Measurements from ENCODE around the gene AGO3. TPM values are rescaled to one million over a fixed set of nuclear protein-coding genes. Genes with fewer than 3 reads are reported as not detected.

Gene AGO3
- total RNA-seq, 2 experiments from 2014 or later = 31.3 to 34.5 TPM

DNA sequence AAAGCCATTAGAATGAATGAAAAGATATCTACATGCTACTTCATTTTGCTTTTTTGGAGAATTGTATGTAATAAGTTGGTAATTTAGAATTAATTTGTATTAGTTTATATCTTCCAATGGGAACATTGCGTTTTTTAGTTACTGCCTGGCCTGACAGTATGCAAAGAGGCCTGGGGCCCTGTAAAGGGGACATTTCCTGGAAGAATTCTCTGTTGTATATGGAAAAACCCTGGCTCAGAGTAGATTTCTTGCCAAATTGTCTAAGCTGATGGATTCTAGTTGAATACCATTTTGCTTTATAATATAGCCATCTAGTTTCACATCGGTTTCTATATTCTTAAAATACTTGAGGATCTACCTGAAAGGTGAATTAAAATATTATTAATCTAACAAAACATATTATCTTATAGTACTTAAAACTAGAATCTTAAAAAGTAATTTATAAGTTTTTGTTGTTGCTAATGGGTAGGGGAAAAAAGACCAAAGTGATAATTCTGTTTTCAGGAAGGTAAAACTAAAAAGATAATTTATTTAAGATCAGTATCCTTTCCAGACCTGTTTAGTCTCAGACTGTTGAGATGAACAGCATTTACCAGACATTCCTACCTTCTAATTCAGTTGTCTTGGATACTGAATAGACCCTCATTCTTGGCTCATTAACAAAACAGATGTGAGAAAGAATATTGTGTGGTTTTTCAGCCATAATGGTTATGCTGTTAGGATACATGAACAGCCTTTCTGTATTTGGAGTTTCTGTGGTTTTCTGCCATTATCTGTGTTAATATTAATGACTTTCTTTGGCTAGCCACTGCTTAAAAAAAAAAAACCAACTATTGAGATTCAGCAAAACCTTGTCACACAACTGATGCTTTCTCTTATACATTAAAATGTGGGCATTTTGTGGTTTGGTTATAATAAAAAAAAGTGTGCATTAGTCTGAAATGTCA lies 4.8 kb downstream of the AGO3 start:
- Mint-ChIP-seq H3K36me3 (ENCODE audit: low read depth) (no peaks in the 10 kb centered on the region), H3K27me3 (no peaks in the 10 kb centered on the region), H3K9me3 (no peaks in the 10 kb centered on the region), H3K27ac (no peak overlapping the region), H3K4me1 (ENCODE audit: low read depth) (peaks cover 39% of the 10 kb centered on the region), H3K4me3 (no peak overlapping the region)
- H3K36me3 ChIP-seq (ENCODE audit: insufficient read depth, low read length) = no peaks in the 10 kb centered on the region
- CTCF ChIA-PET = no interaction called here
- no peak for TF ChIP-seq CTCF (IDR thresholded peaks at IDR 0.05)
- intact Hi-C loops (cut with DNase I, micrococcal nuclease) = no loop called here
- no peak for ATAC-seq (ENCODE audit: poor library complexity)
- H3K4me3 ChIP-seq (ENCODE audit: low read length) = no peak overlapping the region
- no peaks in the 10 kb centered on the region for H3K27me3 ChIP-seq (ENCODE audit: control insufficient read depth in 1 of 2, insufficient read depth in 2 of 2, low read length in 2 of 2)
- peaks cover 11% of the 10 kb centered on the region for H3K4me1 ChIP-seq (ENCODE audit: insufficient read depth, low read length)
- DNase-seq = no peak
- POLR2A ChIA-PET = no interaction called here
- H3K27ac ChIP-seq (ENCODE audit: low read depth in 1 of 2, low read length in 2 of 2) = no peak overlapping the region
- no peaks in the 10 kb centered on the region for H3K9me3 ChIP-seq (ENCODE audit: control insufficient read depth in 1 of 2, insufficient read depth in 1 of 2, low read length in 2 of 2)

DNA sequence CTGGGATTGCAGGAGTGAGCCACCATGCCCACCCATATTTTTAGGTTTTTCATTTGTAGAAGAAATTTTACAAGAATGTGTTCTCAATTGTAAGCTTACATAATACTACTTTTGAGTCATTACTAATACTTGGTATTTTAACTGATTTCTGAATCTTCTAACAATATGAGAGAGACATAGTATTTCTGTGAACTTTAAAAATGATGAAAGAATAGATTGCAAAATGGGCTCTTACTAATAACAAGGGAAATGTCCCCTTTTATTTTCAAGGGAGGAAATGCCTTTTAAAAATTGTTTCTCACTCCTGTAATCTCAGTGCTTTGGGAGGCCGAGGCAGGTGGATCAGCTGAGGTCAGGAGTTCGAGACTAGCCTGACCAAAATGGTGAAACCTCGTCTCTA lies 5.9 kb downstream of the AGO3 start:
- H3K27me3 ChIP-seq (ENCODE audit: control insufficient read depth in 1 of 2, insufficient read depth in 2 of 2, low read length in 2 of 2) = no peaks in the 10 kb centered on the region
- Mint-ChIP-seq H3K4me3 (no peak overlapping the region), H3K36me3 (ENCODE audit: low read depth) (no peaks in the 10 kb centered on the region), H3K9me3 (no peaks in the 10 kb centered on the region), H3K4me1 (ENCODE audit: low read depth) (peaks cover 46% of the 10 kb centered on the region), H3K27ac (no peak overlapping the region), H3K27me3 (no peaks in the 10 kb centered on the region)
- no peak overlapping the region for H3K4me3 ChIP-seq (ENCODE audit: low read length)
- no peaks in the 10 kb centered on the region for H3K9me3 ChIP-seq (ENCODE audit: control insufficient read depth in 1 of 2, insufficient read depth in 1 of 2, low read length in 2 of 2)
- DNase-seq = no peak
- H3K36me3 ChIP-seq (ENCODE audit: insufficient read depth, low read length) = no peaks in the 10 kb centered on the region
- ChIA-PET POLR2A (no interaction called here), CTCF (no interaction called here)
- TF ChIP-seq CTCF (IDR thresholded peaks at IDR 0.05) = no peak
- intact Hi-C loops (cut with DNase I, micrococcal nuclease) = no loop called here
- ATAC-seq (ENCODE audit: poor library complexity) = no peak
- peaks cover 6% of the 10 kb centered on the region for H3K4me1 ChIP-seq (ENCODE audit: insufficient read depth, low read length)
- H3K27ac ChIP-seq (ENCODE audit: low read depth in 1 of 2, low read length in 2 of 2) = no peak overlapping the region

DNA sequence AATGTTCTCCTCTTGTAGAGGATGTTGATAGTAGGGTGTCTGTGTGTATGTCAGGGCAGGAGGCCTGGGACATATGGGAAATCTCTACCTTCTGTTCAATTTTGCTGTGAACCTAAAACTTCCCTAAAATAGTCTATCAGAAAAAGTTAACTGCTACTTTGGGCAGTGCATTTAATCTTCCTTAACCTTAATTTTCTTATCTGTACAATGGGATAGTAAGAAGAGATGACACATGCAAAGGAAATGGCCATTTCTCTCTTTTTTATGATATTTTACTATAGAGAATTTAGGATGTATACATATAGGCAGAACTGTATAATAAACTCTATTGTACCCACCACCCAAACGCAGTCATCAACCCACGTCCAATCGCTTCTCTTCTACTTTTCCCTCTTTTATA lies 8.6 kb downstream of the AGO3 start:
- H3K36me3 Mint-ChIP-seq (ENCODE audit: low read depth) = peaks cover 4% of the 10 kb centered on the region
- no peak overlapping the region for H3K4me3 Mint-ChIP-seq
- no peak for TF ChIP-seq CTCF (IDR thresholded peaks at IDR 0.05)
- no peak for DNase-seq
- Histone ChIP-seq H3K27ac (ENCODE audit: low read depth in 1 of 2, low read length in 2 of 2) (no peak overlapping the region), H3K27me3 (ENCODE audit: control insufficient read depth in 1 of 2, insufficient read depth in 2 of 2, low read length in 2 of 2) (no peaks in the 10 kb centered on the region), H3K36me3 (ENCODE audit: insufficient read depth, low read length) (no peaks in the 10 kb centered on the region), H3K9me3 (ENCODE audit: control insufficient read depth in 1 of 2, insufficient read depth in 1 of 2, low read length in 2 of 2) (no peaks in the 10 kb centered on the region), H3K4me3 (ENCODE audit: low read length) (no peak overlapping the region), H3K4me1 (ENCODE audit: insufficient read depth, low read length) (peaks cover 6% of the 10 kb centered on the region)
- H3K27me3 Mint-ChIP-seq = no peaks in the 10 kb centered on the region
- H3K27ac Mint-ChIP-seq = no peak overlapping the region
- ChIA-PET CTCF (no interaction called here), POLR2A (no interaction called here)
- H3K4me1 Mint-ChIP-seq (ENCODE audit: low read depth) = peaks cover 36% of the 10 kb centered on the region
- intact Hi-C loops (cut with DNase I, micrococcal nuclease) = no loop called here
- no peak for ATAC-seq (ENCODE audit: poor library complexity)
- no peaks in the 10 kb centered on the region for H3K9me3 Mint-ChIP-seq

Measured in CD4-positive, alpha-beta T cell (primary cell).